Hematopoietic multipotent progenitor cell treated with erythropoietin and hydrocortisone succinate and interleukin-3 and kit ligand, for 4 days (in vitro differentiated cells): Measurements from ENCODE around the gene COL5A2.
A peak's percentile ranks its signal among the peaks of the same experiment; 100 is the strongest.

ENCODE experiments used
- DNase-seq: peaks from one replicate; pipeline ENCODE4 v3.0.0-alpha.2; 2015

The COL5A2 gene

GRCh38 chr2:189179570-189179950 lies at the start of gene COL5A2:
TSS of gene COL5A2 (minus strand) at chr2:189179761. CDS start at chr2:189179604, 157 bp downstream.
- no peak for DNase-seq

- no peak for DNase-seq
Observed at GRCh38 chr2:189226017-189226416, 46.5 kb upstream of the COL5A2 start.

GRCh38 chr2:189225032-189225431 lies 45.5 kb upstream of the COL5A2 start:
- no peak for DNase-seq

GRCh38 chr2:189222468-189223105 lies 43.0 kb upstream of the COL5A2 start:
- no peak for DNase-seq

GRCh38 chr2:189221811-189222467 lies 42.4 kb upstream of the COL5A2 start:
- DNase-seq: no peak

- no peak for DNase-seq
Observed at GRCh38 chr2:189218236-189218635, 38.7 kb upstream of the COL5A2 start.

GRCh38 chr2:189217541-189217940 lies 38.0 kb upstream of the COL5A2 start:
- no peak for DNase-seq

- no peak for DNase-seq
Observed at GRCh38 chr2:189217051-189217450, 37.5 kb upstream of the COL5A2 start.

- DNase-seq: no peak
Observed at GRCh38 chr2:189214484-189214883, 34.9 kb upstream of the COL5A2 start.

GRCh38 chr2:189213250-189213649 lies 33.7 kb upstream of the COL5A2 start:
- DNase-seq: no peak

GRCh38 chr2:189210250-189211087 lies 30.9 kb upstream of the COL5A2 start:
- DNase-seq: peak; percentile 8

GRCh38 chr2:189208254-189208653 lies 28.7 kb upstream of the COL5A2 start:
- DNase-seq: no peak

GRCh38 chr2:189204322-189204941 lies 24.9 kb upstream of the COL5A2 start:
- no peak for DNase-seq

GRCh38 chr2:189203177-189203799 lies 23.7 kb upstream of the COL5A2 start:
- DNase-seq: no peak

GRCh38 chr2:189199797-189200196 lies 20.2 kb upstream of the COL5A2 start:
- no peak for DNase-seq

GRCh38 chr2:189192766-189193165 lies 13.2 kb upstream of the COL5A2 start:
- DNase-seq: no peak

- no peak for DNase-seq
Observed at GRCh38 chr2:189191766-189192165, 12.2 kb upstream of the COL5A2 start.

- DNase-seq: no peak
Observed at GRCh38 chr2:189190685-189191084, 11.1 kb upstream of the COL5A2 start.

GRCh38 chr2:189188115-189188805 lies 8.7 kb upstream of the COL5A2 start:
- no peak for DNase-seq

GRCh38 chr2:189183170-189183569 lies 3.6 kb upstream of the COL5A2 start:
- DNase-seq: no peak

GRCh38 chr2:189181706-189182105 lies 2.1 kb upstream of the COL5A2 start:
- DNase-seq: no peak
